MM.1S (cell line): ENCODE measurements around the gene FETUB.

Experiments
- DNase-seq: peaks from one replicate; pipeline ENCODE4 v3.0.0-alpha.2; 2015
- H2AFZ ChIP-seq: fragments of 300-600 bp; sonication (generic); 2 replicates; pipeline ENCODE4 v1.6.0; 2016; ENCODE audit warnings: antibody characterized with exemption, low read length
- H3F3A ChIP-seq: fragments of 300-600 bp; sonication (generic); 2 replicates; pipeline ENCODE4 v1.6.1; 2016; ENCODE audit warnings: mild to moderate bottlenecking, antibody characterized with exemption, low read length, moderate library complexity, mixed read lengths; ENCODE audit not compliant: insufficient read depth
- H3K27ac ChIP-seq: fragments of 300-600 bp; sonication (generic); 2 replicates; pipeline ENCODE4 v1.5.1; 2016; ENCODE audit warnings: mild to moderate bottlenecking, low read length
- H3K27me3 ChIP-seq: fragments of 300-600 bp; sonication (generic); replicated peaks from 2 replicates; pipeline ENCODE4 v1.6.0; 2016; ENCODE audit warnings: low read length; ENCODE audit not compliant: insufficient read depth
- H3K36me3 ChIP-seq: fragments of 300-600 bp; sonication (generic); replicated peaks from 2 replicates; pipeline ENCODE4 v1.6.1; 2016; ENCODE audit warnings: mild to moderate bottlenecking, low read length, mixed read lengths; ENCODE audit not compliant: insufficient read depth
- H3K4me1 ChIP-seq: fragments of 300-600 bp; sonication (generic); 2 replicates; pipeline ENCODE4 v1.6.1; 2016; ENCODE audit warnings: low read length, mixed read lengths
- H3K4me2 ChIP-seq: fragments of 300-600 bp; sonication (generic); 2 replicates; pipeline ENCODE4 v1.6.0; 2016; ENCODE audit warnings: low read depth, low read length
- H3K4me3 ChIP-seq: fragments of 300-600 bp; sonication (generic); 2 replicates; pipeline ENCODE4 v1.5.1; 2016; ENCODE audit warnings: low read length, mixed read lengths
- H3K79me2 ChIP-seq: fragments of 300-600 bp; sonication (generic); 2 replicates; pipeline ENCODE4 v1.6.1; 2016; ENCODE audit warnings: mixed run types, low read length, mixed read lengths
- H3K9ac ChIP-seq: fragments of 300-600 bp; sonication (generic); 2 replicates; pipeline ENCODE4 v1.6.1; 2016; ENCODE audit warnings: low read length, mixed read lengths
- H3K9me2 ChIP-seq: fragments of 300-600 bp; sonication (generic); replicated peaks from 2 replicates; pipeline ENCODE4 v1.6.1; 2016; ENCODE audit warnings: mild to moderate bottlenecking, low read length, mixed read lengths; ENCODE audit not compliant: insufficient read depth
- H3K9me3 ChIP-seq: fragments of 300-600 bp; sonication (generic); replicated peaks from 2 replicates; pipeline ENCODE4 v1.6.1; 2016; ENCODE audit warnings: mild to moderate bottlenecking, low read length, mixed read lengths; ENCODE audit not compliant: insufficient read depth
- H4K20me1 ChIP-seq: fragments of 300-600 bp; sonication (generic); 2 replicates; pipeline ENCODE4 v1.6.1; 2016; ENCODE audit warnings: mild to moderate bottlenecking, low read length, moderate library complexity, mixed read lengths; ENCODE audit not compliant: insufficient read depth
- CTCF ChIP-seq: fragments of 300-600 bp; sonication (generic); IDR thresholded peaks from 2 replicates; pipeline ENCODE4 v1.5.1; 2016; ENCODE audit warnings: antibody characterized with exemption, low read length, mixed read lengths
- EZH2 ChIP-seq: fragments of 300-600 bp; sonication (generic); optimal IDR thresholded peaks from 2 replicates; pipeline ENCODE3; 2017; ENCODE audit warnings: low read depth, mild to moderate bottlenecking, antibody characterized with exemption, low read length, mixed read lengths
- EZH2phosphoT487 ChIP-seq: fragments of 300-600 bp; sonication (generic); IDR thresholded peaks from 2 replicates; pipeline ENCODE4 v1.6.1; 2018; ENCODE audit warnings: antibody characterized with exemption, low read length

Gene FETUB

DNA sequence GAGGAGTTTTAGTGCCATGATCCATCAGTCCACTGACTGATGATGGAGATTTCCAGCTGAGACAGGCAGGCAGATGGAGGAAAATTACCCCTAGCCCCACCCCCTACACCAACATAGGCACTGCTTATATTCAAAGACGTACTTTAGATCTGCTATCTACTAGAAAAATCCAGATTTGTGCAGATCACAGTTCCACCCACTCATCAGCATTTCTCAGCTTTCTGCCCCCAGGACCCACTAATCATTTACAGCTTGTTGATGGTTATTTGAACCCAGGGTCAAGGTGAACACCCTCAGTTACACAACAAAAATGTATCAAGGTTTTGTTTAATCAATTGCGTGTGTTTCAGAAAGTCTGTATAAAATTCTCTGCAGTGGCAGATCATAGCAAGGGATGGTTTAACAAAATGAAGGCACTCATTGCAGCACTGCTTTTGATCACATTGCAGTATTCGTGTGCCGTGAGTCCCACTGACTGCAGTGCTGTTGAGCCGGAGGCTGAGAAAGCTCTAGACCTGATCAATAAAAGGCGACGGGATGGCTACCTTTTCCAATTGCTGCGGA is 25.5 kb downstream of the FETUB start, which contains the start of gene HRG:
HRG (plus strand) TSS at position 390 of the 564 bp plus-strand sequence; CDS start at position 408, 18 bp downstream.
- Histone ChIP-seq H3F3A (peaks cover 7% of the 10 kb centered on the region; the same call in 1 of the 2 replicates), H3K9me3 (no peaks in the 10 kb centered on the region), H3K9ac (no peak within 1 kb of the TSS), H3K9me2 (no peaks in the 10 kb centered on the region), H4K20me1 (no peaks in the 10 kb centered on the region), H3K79me2 (no peaks in the 10 kb centered on the region), H3K36me3 (no peaks in the 10 kb centered on the region), H3K4me2 (no peak within 1 kb of the TSS), H2AFZ (no peak within 1 kb of the TSS), H3K4me3 (no peak within 1 kb of the TSS), H3K27me3 (no peaks in the 10 kb centered on the region), H3K27ac (no peak within 1 kb of the TSS), H3K4me1 (peaks cover 14% of the 10 kb centered on the region)
- DNase-seq: no peak
- TF ChIP-seq EZH2: no peak
- no peak for TF ChIP-seq CTCF
- no peak for TF ChIP-seq EZH2phosphoT487

GRCh38 chr3:186668426-186668825 is 28.2 kb downstream of the FETUB start:
- Histone ChIP-seq H3K4me2 (no peak overlapping the region), H3K4me3 (no peak overlapping the region), H3K9me2 (no peaks in the 10 kb centered on the region), H4K20me1 (no peaks in the 10 kb centered on the region), H3K27me3 (no peaks in the 10 kb centered on the region), H3K79me2 (no peaks in the 10 kb centered on the region), H2AFZ (no peak overlapping the region), H3F3A (peaks cover 7% of the 10 kb centered on the region; the same call in 1 of the 2 replicates), H3K36me3 (no peaks in the 10 kb centered on the region), H3K9me3 (no peaks in the 10 kb centered on the region), H3K9ac (no peak overlapping the region), H3K4me1 (peaks cover 14% of the 10 kb centered on the region), H3K27ac (no peak overlapping the region)
- DNase-seq: no peak
- TF ChIP-seq CTCF: no peak
- TF ChIP-seq EZH2phosphoT487: no peak
- TF ChIP-seq EZH2: no peak

- Histone ChIP-seq H4K20me1 (no peaks in the 10 kb centered on the region), H3K9ac (no peak overlapping the region), H3K4me2 (peak overlapping the region; percentile 3; the same call in 1 of the 2 replicates), H3K36me3 (no peaks in the 10 kb centered on the region), H3K4me3 (no peak overlapping the region), H3K27me3 (no peaks in the 10 kb centered on the region), H3K9me2 (no peaks in the 10 kb centered on the region), H3K4me1 (peaks cover 14% of the 10 kb centered on the region), H3K79me2 (no peaks in the 10 kb centered on the region), H3K27ac (peak overlapping the region; percentile 12; the same call in 1 of the 2 replicates), H3K9me3 (no peaks in the 10 kb centered on the region), H2AFZ (peak overlapping the region; percentile 27; the same call in 1 of the 2 replicates), H3F3A (peaks cover 7% of the 10 kb centered on the region; the same call in 1 of the 2 replicates)
- peak; percentile 65 for DNase-seq
- TF ChIP-seq EZH2: no peak
- no peak for TF ChIP-seq CTCF
- no peak for TF ChIP-seq EZH2phosphoT487
Observed at GRCh38 chr3:186669378-186670084, 29.3 kb downstream of the FETUB start.
